ENCODE results near the gene RITA1.
A peak's percentile ranks its signal among the peaks of the same experiment; 100 is the strongest.

- TF ChIP-seq NFYB (IDR thresholded peaks at IDR 0.05; ENCODE audit: insufficient read depth, low read depth, low read length) = no peak
- peak; percentile 50 for TF ChIP-seq POLR2A (IDR thresholded peaks at IDR 0.05; ENCODE audit: low read depth, low read length)
- TF ChIP-seq NFIC (IDR thresholded peaks at IDR 0.05; ENCODE audit: low read depth, low read length) = no peak
- TF ChIP-seq, protein P1, sequence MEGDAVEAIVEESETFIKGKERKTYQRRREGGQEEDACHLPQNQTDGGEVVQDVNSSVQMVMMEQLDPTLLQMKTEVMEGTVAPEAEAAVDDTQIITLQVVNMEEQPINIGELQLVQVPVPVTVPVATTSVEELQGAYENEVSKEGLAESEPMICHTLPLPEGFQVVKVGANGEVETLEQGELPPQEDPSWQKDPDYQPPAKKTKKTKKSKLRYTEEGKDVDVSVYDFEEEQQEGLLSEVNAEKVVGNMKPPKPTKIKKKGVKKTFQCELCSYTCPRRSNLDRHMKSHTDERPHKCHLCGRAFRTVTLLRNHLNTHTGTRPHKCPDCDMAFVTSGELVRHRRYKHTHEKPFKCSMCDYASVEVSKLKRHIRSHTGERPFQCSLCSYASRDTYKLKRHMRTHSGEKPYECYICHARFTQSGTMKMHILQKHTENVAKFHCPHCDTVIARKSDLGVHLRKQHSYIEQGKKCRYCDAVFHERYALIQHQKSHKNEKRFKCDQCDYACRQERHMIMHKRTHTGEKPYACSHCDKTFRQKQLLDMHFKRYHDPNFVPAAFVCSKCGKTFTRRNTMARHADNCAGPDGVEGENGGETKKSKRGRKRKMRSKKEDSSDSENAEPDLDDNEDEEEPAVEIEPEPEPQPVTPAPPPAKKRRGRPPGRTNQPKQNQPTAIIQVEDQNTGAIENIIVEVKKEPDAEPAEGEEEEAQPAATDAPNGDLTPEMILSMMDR (IDR thresholded peaks at IDR 0.05 in 2 of 3, conservative IDR thresholded peaks at IDR 0.05 in 1 of 3; ENCODE audit: control insufficient read depth in 2 of 3, extremely low read depth in 1 of 3, insufficient read depth in 1 of 3, low read depth in 3 of 3, low read length in 3 of 3) = peak; percentile 87 to 99 (median 98)
- peak; percentile 64 for TF ChIP-seq YY1 (IDR thresholded peaks at IDR 0.05; ENCODE audit: low read depth, low read length)
- TF ChIP-seq RELA (IDR thresholded peaks at IDR 0.05; ENCODE audit: borderline replicate concordance, partially characterized antibody) = no peak
- 0 out of 2 replicates have a peak, but pooled peaks have one; percentile 35 for TF ChIP-seq MLLT1 (IDR thresholded peaks at IDR 0.05)
Observed at GRCh38 chr12:113174461-113175384, 10.8 kb upstream of the RITA1 start.
